NCI-H2107 treated with DMSO at 0.1 percent for 48 hours (cell line): Measurements from ENCODE around the gene TRAP1.
"Not testable (repeated sequence)": the region's sequence is repeated elsewhere in the genome, so short reads cannot be mapped to it uniquely, and the experiment has no call there.

ENCODE experiments used
- DNase-seq: peaks from one replicate; lab custom pipeline; 2025; ENCODE audit not compliant: unreplicated experiment; lab: John Stamatoyannopoulos, UW

TRAP1 gene

GRCh38 chr16:3714378-3714777 lies 2.9 kb downstream of the TRAP1 start:
- DNase-seq = not testable (repeated sequence)

GRCh38 chr16:3713587-3714242 lies 3.6 kb downstream of the TRAP1 start:
- no peak for DNase-seq

- no peak for DNase-seq
Measured at GRCh38 chr16:3712861-3713372, 4.4 kb downstream of the TRAP1 start.

DNA sequence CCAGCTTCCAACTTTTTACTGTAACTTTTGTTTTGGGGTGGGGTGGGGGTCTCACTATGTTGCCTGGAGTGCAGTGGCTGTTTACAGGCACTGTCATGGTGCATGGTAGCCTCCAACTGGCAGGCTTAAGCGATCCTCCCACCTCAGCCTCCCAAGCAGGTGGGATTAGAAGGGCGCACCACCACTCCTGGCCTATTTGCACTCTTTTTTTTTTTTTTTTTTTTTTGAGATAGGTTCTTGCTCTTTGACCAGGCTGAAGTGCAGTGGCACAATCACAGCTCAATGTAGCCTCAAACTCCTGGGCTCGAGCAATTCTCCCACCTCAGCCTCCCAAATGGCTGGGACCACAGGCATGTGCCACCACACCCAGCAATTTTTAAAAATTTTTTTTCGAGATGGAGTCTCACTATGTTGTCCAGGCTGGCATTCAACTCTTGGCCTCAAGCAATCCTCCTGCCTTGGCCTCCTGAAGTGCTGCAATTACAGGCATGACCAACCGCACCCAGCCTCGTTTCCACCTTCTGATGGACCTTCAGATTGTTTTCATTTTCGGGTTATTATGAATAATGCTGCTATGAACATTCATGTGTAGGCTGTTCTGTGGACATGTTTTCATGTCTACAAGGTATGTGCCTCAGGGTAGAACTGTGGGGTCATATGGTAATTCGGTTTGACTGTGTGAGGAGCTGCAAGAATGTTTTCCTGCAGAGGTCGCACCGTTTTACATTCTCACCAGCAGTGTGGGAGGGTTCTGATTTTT lies 10.9 kb downstream of the TRAP1 start:
- DNase-seq = no peak

GRCh38 chr16:3702082-3702481 lies 15.2 kb downstream of the TRAP1 start:
- DNase-seq = no peak

- DNase-seq = peak; percentile 11
Measured at GRCh38 chr16:3701531-3701930, 15.8 kb downstream of the TRAP1 start.

DNA sequence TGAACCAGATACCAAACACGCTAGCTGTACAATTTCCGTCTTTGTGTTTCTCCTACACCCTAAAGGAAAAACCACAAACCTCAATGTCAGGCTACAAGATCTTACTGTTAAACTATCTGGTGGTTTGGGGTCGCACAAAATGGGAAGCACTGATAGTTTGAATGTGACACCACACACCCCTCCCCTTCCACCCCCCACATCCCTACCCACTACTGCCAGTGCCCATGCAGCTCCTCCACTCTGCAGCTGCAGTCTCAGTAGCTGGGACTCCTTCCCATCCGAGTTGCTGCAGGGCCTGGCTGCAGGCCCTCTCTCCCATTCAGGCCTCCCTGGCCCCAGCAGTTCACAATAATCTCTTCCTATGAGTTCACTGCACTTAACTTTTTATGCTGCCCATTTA lies 18.4 kb downstream of the TRAP1 start:
- DNase-seq = no peak

GRCh38 chr16:3696425-3697218 lies 20.7 kb downstream of the TRAP1 start:
- DNase-seq = no peak

GRCh38 chr16:3695610-3696369 lies 21.5 kb downstream of the TRAP1 start:
- DNase-seq = no peak

DNA sequence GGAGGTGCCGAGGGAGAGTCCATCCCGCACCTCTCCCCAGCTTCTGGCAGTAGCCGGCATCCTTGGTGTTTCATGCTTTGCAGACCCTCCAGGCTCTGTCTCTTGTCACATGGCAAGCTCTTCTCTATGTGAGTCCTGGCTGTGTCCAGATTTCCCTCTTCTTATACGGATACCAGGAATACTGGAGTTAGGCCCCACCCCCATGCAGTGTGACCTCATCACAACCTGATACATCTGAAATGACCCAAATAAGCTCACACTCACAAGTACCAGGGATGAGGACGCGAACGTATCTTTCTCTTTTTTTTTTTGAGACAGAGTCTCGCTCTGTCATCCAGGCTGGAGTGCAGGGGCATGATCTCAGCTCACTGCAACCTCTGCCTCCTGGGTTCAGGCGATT lies 23.3 kb downstream of the TRAP1 start:
- no peak for DNase-seq

DNA sequence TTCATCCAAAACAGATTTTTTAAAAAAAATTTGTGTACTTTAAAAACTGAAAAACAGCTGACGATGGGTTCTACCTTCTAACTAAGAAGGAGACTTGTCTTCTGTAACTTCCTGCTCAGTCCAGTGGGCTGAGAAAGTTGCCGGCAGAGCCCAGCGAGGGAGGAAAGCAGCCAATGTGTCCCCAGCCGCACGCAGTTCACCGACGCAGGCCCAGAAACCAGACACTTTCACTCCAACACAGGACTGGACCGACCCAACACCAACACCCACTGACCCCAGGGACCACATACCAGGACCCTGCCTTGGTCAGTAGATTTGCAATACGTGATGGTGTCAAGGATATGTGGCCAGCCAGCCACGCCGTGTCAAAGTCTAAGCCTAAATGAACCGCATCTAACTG lies 25.6 kb downstream of the TRAP1 start:
- no peak for DNase-seq

DNA sequence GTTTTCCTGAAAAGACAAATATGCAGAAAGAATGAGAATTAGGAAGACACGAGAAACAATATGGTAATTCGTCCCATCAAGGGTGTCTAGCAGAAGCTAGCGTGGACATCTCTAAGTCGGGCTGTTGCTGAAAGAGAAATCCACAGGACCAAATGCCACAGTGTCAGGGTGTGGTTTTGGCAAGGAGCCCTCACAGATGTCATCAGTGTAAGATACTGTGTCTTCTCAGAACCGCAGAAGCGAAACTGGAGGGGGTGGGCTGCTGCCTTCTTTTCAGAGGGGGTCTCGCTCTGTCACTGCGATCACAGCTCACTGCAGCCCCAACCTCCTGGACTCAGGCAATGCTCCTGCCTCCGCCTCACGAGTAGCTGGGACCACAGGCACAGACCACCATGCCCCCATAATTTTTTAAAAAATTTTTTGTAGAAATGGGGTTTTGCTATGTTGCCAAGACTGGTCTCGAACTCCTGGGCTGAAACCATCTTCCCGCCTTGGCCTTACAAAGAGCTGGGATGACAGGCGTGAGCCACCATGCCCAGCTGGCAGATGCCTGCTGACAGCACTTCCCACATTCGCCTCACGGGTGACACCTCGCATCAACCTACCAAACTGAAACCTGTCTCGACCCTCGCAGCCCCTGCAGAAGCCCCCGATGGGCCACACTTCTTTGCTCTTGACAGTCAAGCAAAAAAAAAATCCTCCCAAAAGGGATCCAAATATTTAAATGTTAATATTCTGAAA lies 26.2 kb downstream of the TRAP1 start:
- DNase-seq = no peak

GRCh38 chr16:3690470-3690928 lies 26.8 kb downstream of the TRAP1 start:
- DNase-seq = peak; percentile 24

- no peak for DNase-seq
Measured at GRCh38 chr16:3689731-3690130, 27.6 kb downstream of the TRAP1 start.

GRCh38 chr16:3687792-3688191 lies 29.5 kb downstream of the TRAP1 start:
- DNase-seq = no peak

DNA sequence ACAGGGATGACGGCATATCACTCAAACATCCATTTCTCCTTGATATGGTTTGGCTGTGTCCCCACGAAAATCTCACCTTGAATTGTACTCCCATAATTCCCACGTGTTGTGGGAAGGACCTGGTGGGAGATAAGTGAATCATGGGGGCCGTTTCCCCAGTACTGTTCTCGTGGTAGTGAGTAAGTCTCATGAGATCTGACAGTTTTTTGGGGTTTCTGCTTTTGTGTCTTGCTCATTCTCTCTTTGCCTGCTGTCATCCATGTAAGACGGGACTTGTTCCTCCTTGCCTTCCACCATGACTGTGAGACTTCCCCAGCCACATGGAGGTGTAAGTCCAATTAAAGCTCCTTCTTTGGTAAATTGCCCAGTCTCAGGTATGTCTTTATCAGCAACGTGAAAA lies 30.3 kb downstream of the TRAP1 start:
- no peak for DNase-seq

- no peak for DNase-seq
Measured at GRCh38 chr16:3681206-3681605, 36.1 kb downstream of the TRAP1 start.

DNA sequence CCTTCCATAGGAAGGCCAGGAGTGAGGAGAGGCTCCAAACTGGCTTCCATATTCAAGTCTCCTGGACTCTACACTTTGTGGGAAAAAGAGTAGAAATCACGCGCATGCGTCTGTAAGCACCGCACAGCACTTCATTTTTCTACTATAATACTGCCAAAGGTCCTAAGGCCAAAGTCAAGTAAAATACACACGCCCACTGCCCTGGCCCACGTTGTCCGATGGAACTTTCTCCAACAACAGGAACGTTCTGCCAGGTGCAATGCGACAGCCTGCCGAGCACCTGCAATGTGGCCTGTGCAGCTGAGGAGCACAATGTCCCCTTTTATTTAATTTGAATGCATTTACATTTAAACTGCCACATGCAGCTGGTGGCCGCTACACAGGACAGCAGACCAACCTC lies 39.3 kb downstream of the TRAP1 start:
- no peak for DNase-seq

GRCh38 chr16:3675601-3676130 lies 41.7 kb downstream of the TRAP1 start:
- no peak for DNase-seq
